Activated effector memory CD4-positive, alpha-beta T cell treated with anti-CD3 and anti-CD28 coated beads, Interleukin-2, amount 50 U/mL, for 16 hours (primary cell): ENCODE measurements around the gene HOXD4.

Source experiments
- DNase-seq: peaks from one replicate; pipeline ENCODE4 v3.0.0-alpha.2; 2020

The HOXD4 gene

DNA sequence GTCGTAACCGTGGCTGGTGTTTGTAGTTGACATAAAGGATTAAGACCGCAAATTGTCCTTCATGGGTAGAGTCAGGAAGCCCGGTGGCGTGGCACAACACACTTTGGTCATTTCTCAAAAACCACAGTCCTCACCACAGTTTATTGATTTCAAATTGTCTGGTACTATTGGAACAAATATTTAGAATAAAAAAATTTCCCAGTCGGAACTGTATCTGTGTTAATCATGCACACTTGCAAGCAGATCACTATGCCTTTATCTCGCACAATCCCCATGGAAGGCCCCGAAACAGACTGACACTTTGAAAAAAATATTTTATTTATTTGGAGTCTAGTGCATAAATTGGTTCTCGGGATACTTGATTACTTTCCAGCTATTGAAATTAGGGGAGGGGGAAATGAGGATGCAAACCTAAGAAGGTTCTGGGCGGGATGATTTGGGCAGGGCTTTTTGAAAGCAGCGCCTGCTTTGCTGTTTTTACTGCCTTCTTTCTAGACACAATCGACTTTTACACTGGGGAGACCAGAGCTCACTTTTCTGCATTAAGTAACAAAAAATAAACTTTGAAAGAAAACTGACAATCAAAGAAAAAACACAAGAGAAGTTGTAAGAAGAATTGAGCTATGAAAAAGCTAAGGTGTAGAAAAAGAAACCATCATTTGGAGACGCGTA is 21.7 kb downstream of the HOXD4 start:
- no peak for DNase-seq

- DNase-seq = no peak
Observed at GRCh38 chr2:176173567-176174381, 22.4 kb downstream of the HOXD4 start.

- DNase-seq = no peak
Observed at GRCh38 chr2:176174382-176174823, 23.1 kb downstream of the HOXD4 start.

DNA sequence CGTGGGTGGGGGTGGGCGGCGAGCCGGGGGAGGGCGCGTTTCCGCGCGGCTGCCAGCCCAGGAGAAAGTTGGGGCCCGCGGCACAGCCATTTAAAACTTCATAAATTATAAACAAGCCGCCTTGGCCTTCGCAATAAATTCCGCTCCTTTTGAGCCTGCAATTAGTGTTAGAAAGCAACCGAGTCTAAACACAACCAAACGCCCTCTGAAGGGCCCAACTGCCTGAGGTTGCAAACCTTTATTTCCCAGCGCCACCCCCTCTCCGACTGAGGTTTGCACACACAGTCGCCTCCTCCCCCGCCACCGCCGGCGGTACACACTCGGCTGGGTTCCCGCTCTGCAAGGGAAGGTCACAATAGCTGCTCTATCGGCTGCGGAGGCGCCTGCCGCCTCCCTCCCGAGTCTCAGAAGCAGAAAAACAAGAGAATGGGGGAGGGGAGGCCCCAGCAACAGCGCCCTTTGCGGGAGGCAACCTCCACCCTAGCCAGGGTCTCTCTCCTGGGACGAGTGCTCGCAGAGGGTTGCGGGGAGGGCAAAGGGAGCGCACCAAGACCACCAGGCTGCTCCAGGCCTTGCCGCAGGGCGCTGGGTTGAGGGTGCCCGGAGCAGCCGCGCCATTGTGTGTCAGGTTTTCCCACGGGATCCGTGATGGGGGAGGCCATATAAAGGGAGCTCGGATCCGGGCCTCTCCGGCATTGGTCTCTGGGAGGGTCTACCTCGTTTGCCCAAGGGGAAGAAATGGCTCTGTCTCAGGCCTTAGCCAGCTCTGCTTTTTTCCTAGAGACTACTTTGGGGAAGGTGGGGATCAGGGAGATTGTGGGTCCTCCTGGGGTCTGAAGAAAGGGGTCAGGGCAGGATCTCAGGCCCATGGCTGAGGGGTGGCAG is 23.7 kb downstream of the HOXD4 start:
- no peak for DNase-seq

DNA sequence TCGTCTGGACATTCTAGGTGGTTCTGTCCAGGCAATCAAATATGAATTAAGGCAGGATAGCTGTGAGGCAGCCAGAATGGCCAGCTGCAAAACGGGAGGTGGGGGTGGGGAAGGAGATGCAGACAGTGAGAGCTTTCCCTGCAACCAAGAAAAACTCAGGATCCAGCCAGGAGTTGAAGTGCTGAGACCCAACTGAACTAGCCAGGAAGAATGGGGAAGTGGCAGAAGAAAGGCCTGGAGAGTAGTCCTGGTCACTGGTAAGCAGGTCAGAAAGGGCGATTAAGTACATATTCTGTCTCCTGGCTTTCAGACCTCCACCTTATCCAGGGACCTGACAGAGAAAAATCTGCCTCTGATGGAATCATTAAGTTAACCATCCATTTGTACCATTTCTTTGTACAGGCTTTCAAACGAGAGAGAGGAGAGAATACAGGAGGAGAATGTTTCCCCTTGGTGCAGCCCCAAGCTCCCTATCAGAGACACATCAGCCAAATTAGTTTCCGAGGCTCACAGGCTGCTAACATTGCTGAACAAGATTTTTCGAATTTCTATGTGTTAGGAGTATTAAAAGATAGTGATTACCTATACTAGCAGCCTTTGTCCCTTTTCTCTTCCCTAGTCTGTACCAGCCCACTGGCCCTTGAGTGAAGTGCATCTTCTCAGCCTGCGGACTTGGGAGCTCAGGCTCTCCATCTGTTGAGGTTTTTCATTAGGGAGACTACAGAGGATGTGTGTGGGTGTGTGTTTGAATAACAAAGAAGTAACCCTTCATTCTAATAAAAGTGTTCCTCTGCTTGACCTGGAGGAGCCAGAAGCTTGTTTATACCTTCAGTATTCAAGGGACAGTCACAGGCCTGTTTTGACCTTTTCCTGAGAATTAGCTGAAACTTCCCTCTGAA is 24.6 kb downstream of the HOXD4 start:
- no peak for DNase-seq

GRCh38 chr2:176177580-176178037 is 26.3 kb downstream of the HOXD4 start:
- no peak for DNase-seq

DNA sequence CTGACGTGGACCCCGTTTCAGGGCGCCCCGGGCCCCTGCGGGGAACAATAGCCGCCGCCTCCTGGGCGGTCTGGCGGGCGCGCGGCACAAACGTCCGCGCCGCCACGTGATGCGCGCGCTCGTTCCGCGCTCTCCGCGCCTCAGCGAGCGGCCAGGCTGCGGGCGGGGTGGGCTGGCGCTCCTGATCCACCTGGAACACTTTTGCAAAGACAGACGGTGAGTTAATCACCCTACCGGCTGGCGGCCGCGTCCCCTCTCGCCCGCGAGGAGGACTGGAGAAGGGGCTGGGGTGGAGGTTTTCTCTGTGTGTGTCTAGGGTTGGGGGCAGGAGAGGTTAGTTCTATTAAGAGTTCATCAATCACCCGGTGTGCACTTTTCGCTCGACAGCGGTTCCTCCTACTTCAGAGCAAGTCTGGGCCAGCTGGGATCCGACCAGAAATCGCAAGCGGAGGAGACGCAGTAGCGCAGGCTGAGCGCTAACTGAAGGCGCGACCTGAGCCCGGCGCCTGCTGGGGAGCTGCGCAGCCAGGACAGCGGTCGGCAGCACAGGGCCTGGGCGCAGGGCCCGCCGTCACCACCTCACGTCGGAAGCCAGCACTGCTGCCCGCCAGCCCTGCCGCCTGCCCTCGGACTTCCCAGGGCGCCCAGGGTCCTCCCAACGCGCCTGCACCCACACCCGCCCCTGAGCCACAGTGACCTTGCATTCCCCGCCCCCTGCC is 26.8 kb downstream of the HOXD4 start:
- no peak for DNase-seq

GRCh38 chr2:176178757-176179295 is 27.5 kb downstream of the HOXD4 start:
- no peak for DNase-seq

DNA sequence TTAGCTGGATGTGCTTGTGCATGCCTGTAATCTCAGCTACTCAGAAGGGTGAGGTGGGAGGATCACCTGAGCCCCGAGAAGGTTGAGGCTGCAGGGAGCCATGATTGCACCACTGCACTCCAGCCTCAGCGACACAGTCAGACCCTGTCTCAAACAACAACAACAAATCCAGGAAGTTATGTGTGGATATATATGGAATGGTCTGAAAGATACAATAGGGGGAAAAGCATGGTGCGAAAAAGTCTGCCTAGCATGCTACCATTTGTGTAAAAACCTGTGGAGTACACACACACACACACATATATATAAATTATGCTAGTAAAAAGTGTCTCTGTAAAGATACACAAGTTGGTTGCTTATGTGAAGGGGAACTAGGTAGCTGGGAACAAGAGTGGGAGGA is 30.2 kb downstream of the HOXD4 start:
- no peak for DNase-seq

DNA sequence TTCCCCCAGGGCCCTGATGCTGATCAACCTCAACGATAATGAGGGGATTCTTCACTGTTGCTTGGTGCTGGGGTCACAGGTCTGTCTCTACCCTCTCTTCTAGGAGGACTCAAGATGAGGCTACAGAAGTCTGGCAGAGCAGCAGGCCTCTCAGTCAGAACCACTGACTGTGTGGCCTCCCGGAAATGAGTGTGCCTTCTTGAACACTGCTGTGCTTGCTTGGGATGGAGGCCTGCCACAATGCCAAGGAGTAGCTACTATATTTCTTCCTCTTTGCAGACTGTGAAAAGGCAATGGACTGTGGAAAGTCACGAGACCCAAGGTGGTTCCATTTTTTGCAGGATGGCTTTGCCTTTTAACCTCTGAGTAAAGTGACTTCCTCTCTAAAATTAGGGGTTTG is 31.3 kb downstream of the HOXD4 start:
- no peak for DNase-seq

DNA sequence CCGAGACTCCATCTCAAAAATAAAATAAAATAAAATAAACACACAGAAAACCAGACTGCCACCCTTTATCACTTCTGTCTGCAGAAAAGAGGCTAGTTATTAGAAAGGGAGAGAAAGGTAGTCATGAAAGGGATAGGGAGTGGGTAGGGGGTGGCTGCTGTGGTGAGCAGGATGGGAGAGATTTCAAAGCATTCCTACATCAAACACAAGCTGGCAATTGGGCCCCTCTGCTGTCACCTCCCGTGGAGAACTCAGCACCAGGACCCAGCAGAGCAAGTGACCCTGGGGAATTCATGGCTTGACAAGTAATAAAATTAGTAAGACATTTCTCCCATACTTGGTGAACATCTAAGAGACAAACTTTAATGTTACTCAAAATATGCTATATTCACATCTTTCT is 33.4 kb downstream of the HOXD4 start:
- no peak for DNase-seq

DNA sequence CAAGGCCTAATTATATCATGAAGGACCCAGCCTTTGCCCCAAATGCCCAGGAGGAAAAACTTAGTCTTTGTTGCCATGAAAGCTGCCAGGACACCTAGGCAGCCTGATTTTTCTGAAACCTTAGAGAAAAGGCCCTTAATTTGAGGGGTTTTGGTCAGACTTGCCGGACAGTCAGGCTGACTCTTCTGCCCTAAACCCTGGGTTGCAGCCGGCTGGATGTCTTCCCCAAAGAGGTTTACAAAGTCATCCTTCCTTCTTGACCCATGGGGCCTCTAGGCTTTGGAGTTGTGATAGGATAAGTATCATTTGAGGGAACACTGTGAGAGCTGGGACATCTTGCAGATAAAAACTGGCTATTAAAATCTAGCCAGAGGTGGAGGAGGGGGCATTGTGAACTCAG is 34.7 kb downstream of the HOXD4 start:
- DNase-seq = no peak

- DNase-seq = no peak
Observed at GRCh38 chr2:176187200-176187898, 36.0 kb downstream of the HOXD4 start.

DNA sequence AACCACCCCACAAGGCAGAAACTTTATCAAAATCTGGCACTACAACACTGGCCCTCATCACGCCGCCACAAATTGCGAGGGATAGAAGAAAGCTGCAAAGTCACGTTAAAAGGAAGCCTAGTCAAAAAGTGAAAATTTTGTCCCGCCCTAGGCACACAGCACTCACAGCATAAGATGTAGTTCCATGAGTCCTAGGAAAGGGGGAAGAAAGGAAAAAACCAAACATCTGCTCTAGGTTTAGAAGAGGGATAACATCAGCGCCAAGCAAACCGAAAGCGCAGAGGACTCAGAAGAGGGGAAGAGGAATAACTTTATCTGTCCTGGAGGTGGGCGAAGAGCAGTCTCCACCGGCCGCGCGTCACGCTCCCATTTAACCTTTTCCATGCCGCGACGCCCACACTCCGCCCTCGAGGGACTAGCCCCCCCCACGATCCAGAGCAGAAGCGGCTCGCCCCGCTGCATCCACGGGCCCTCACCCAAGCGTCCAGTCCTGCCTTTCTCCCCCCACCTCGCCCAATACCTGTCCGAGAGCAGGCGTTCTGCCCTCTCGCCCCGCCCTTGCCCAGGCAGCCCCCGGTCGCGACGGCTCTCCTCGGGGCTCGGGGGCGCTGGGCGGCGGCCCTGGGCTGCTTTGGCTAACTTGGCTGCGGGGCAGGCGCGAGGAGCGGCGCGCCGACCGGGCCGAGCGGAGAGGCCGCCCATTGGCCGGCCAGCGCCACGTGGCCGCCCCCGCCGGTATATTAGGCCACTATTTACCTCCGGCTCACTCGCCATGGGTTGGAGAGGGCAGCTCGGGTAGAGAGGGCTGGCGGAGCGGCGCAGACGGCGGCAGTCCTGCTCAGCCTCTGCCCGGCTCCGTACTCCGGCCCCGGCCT is 36.8 kb downstream of the HOXD4 start, which contains the start of gene HOXD1:
HOXD1 (plus strand) TSS at position 770 of the 875 bp plus-strand sequence. CDS start 134 bp downstream, outside the sequence.
- no peak for DNase-seq

- no peak for DNase-seq
Observed at GRCh38 chr2:176188774-176189680, 37.7 kb downstream of the HOXD4 start.

- no peak for DNase-seq
Observed at GRCh38 chr2:176189681-176190641, 38.6 kb downstream of the HOXD4 start.

DNA sequence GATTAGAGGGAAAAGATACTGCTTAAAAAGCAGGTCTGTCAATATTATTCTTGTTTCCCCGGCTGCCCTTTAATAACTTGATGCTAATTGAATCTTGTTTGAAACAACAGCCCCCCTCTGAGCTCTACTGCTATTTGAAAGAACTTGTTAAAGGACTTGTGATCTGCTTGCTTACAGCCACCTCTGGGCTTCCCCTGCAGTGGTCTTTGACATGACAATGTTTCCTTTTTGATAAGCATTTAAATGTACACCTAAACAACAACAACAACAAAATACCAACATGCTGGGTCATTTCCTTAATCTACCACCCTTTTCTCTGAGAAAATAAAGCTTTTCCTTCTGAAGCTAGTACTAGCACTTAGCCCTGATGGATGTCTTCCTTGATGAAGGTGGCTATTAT is 41.0 kb downstream of the HOXD4 start:
- DNase-seq = no peak
